Natural killer cell (primary cell): Measurements from ENCODE around the gene FAM222B. TPM values are rescaled to one million over a fixed set of nuclear protein-coding genes. Genes with fewer than 3 reads are reported as not detected.

Experiments used
- ATAC-seq, 3 donors: fragments of 150-1000 bp in 2 of 3; fragments of 200-7000 bp in 1 of 3; cut with Tn5 transposase; 1 replicate in 1 of 3; 2 replicates in 2 of 3; pipeline ENCODE4 v1.10.0; 2021; ENCODE audit warnings: mild to moderate bottlenecking in 2 of 3, moderate library complexity in 2 of 3
- DNase-seq, 2 donors: peaks; one replicate each; pipeline versions ENCODE4 v3.0.0 to v3.0.0-alpha.2; 2013 to 2021; ENCODE audit warnings: mixed read lengths in 1 of 2
- H3K27ac ChIP-seq: one replicate; pipeline ENCODE4 v1.5.1; 2013; ENCODE audit warnings: mild to moderate bottlenecking, low read length
- H3K27me3 ChIP-seq: one replicate; pipeline ENCODE4 v1.6.1; 2013; ENCODE audit warnings: low read length; ENCODE audit not compliant: control insufficient read depth, insufficient read depth
- H3K36me3 ChIP-seq: one replicate; pipeline ENCODE4 v1.6.1; 2013; ENCODE audit warnings: low read length; ENCODE audit not compliant: control insufficient read depth, insufficient read depth
- H3K4me1 ChIP-seq: one replicate; pipeline ENCODE4 v1.6.1; 2013; ENCODE audit warnings: low read length; ENCODE audit not compliant: control insufficient read depth, insufficient read depth
- H3K4me3 ChIP-seq: one replicate; pipeline ENCODE4 v1.5.1; 2013; ENCODE audit warnings: low read length
- H3K9me3 ChIP-seq: one replicate; pipeline ENCODE4 v1.6.1; 2013; ENCODE audit warnings: low read length; ENCODE audit not compliant: control insufficient read depth, insufficient read depth
- H3K27ac Mint-ChIP-seq, 2 donors: one replicate each; pipeline ENCODE4 v1.8.0; 2022; ENCODE audit warnings: mild to moderate bottlenecking in 2 of 2, mixed read lengths in 2 of 2, moderate library complexity in 1 of 2
- H3K27me3 Mint-ChIP-seq, 2 donors: one replicate each; pipeline ENCODE4 v1.8.0; 2022; ENCODE audit warnings: low read depth in 2 of 2, mixed read lengths in 2 of 2
- H3K36me3 Mint-ChIP-seq: one replicate; pipeline ENCODE4 v1.8.0; 2022; ENCODE audit warnings: mixed read lengths
- H3K4me1 Mint-ChIP-seq, 2 donors: one replicate each; pipeline ENCODE4 v1.8.0; 2022; ENCODE audit warnings: mixed read lengths in 2 of 2
- H3K4me3 Mint-ChIP-seq: one replicate; pipeline ENCODE4 v1.8.0; 2022; ENCODE audit warnings: mild to moderate bottlenecking, moderate library complexity, mixed read lengths
- H3K9me3 Mint-ChIP-seq, 2 donors: one replicate each; pipeline ENCODE4 v1.8.0; 2022; ENCODE audit warnings: mixed read lengths in 2 of 2
- whole genome bisulfite sequencing: methylation state at CpG from one replicate; pipeline ENCODE4 v1.1.7; 2013; ENCODE audit warnings: missing lambda C conversion rate; ENCODE audit not compliant: insufficient coverage; 5-methylcytosine and 5-hydroxymethylcytosine counted together
- intact Hi-C: fragments of 100-400 bp; cut with micrococcal nuclease; formaldehyde crosslinking; loops from one replicate; pipeline ENCODE4 v1.14.2; 2022
- total RNA-seq, 4 donors: library from RNA; stranded (reverse); fragments of 120-200 nt in 1 of 4; gene quantifications; one replicate each; pipeline versions ENCODE4 v1.2.3 to v1.2.4, GENCODE V29; 2013 to 2022
- TF ChIP-seq, protein P1 (sequence below): fragments of 200-600 bp; IDR thresholded peaks from one replicate; pipeline ENCODE4 v1.8.0; 2022; ENCODE audit warnings: antibody characterized with exemption

Gene FAM222B
- total RNA-seq, 3 donors from 2014 or later (not counting 1 experiment from before 2014, with no cell fraction given): 16.9 to 26.0 (median 20.0) TPM

DNA sequence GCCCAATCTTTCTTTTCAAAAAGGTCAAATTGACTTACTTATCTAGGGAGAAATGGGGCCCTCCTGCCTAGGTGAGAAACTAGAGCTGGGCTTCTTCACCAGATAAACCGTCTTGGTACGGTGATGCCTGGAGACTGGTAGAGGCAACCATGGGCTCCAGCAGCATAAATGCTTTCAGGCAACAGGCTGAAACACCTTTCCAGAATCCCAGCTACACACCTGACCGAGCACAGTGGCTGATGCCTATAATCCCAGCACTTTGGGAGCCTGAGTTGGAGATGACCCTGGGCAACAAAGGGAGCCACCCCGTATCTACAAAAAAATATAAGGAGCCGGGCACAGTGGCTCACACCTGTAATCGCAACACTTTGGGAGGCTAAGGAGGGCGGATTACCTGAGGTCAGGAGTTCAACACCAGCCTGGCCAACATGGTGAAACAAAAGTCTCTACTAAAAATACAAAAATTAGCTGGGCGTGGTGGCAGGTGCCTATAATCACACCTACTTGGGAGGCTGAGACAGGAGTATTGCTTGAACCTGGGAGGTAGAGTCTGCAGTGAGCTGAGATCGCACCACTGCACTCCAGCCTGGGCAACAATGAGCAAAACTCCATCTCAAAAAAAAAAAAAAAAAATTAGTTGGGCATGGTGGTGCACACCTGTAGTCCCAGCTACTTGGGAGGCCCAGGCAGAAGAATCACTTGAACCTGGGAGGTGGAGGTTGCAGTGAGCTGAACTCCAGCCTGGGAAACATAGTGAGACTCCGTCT is 90.8 kb downstream of the FAM222B start:
- Histone ChIP-seq H3K36me3 (peaks cover 15% of the 10 kb centered on the region), H3K4me3 (no peak overlapping the region), H3K9me3 (no peaks in the 10 kb centered on the region), H3K4me1 (peaks cover 11% of the 10 kb centered on the region), H3K27me3 (no peaks in the 10 kb centered on the region), H3K27ac (no peak overlapping the region)
- Mint-ChIP-seq H3K36me3 (no peaks in the 10 kb centered on the region), H3K4me3 (no peak overlapping the region), H3K9me3 (no peaks in the 10 kb centered on the region), H3K4me1 (peaks cover 0 to 5% of the 10 kb centered on the region in 2 donors), H3K27me3 (no peaks in the 10 kb centered on the region), H3K27ac (no peak overlapping the region)
- 95% methylated on average over 9 of the region's 10 CpGs for WGBS
- DNase-seq: no peak
- TF ChIP-seq, protein P1, sequence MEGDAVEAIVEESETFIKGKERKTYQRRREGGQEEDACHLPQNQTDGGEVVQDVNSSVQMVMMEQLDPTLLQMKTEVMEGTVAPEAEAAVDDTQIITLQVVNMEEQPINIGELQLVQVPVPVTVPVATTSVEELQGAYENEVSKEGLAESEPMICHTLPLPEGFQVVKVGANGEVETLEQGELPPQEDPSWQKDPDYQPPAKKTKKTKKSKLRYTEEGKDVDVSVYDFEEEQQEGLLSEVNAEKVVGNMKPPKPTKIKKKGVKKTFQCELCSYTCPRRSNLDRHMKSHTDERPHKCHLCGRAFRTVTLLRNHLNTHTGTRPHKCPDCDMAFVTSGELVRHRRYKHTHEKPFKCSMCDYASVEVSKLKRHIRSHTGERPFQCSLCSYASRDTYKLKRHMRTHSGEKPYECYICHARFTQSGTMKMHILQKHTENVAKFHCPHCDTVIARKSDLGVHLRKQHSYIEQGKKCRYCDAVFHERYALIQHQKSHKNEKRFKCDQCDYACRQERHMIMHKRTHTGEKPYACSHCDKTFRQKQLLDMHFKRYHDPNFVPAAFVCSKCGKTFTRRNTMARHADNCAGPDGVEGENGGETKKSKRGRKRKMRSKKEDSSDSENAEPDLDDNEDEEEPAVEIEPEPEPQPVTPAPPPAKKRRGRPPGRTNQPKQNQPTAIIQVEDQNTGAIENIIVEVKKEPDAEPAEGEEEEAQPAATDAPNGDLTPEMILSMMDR: no peak
- intact Hi-C loops: loop anchor here (5.0 kb wide), 1 partner anchor 34 kb away; the partner anchor contains the start of genes RAB34 and RPL23A
- no peak for ATAC-seq

DNA sequence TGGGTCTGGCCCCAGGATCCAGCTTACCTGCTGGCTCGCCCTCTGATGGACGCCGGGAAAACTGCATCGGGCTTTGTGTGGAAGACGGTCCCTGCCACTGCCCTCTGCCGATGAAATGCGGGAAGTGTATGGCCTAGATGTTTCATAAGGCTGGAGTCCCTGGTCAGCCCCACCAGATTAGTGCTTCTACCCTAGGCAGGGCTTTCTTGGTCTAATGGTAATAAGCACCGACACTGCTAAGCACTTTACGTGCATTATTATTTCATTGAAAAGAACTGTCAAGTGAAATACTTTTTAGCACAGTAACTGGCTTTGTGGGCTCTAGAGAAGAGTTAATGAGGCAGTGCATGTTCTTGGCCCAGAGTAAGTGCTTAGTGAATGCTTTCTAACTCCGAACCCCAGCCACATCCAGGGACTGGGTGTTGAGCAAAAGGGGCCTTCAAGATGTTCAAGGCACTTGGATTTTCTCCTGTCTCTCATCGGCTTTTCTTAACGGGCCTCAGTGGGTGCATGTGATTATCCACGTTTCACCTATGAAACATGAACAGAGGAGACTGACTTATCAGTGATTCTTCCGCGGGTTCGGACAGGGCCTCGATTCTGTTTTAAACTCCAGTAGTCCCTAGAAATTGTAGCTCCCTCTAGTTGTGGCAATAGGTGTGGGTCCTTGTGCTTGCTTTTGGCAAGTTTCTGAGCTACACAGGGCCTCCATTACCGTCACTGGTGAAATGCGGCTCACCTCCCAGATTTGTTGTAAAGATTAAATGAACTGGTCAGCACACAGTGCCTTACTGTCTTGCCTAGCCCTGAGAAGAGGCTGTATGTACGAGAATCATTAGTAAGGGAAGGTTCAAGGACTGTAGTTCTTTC is 92.2 kb downstream of the FAM222B start:
- Mint-ChIP-seq H3K36me3 (no peaks in the 10 kb centered on the region), H3K27ac (no peak overlapping the region), H3K4me3 (no peak overlapping the region), H3K27me3 (no peaks in the 10 kb centered on the region), H3K9me3 (no peaks in the 10 kb centered on the region), H3K4me1 (peaks cover 5 to 9% of the 10 kb centered on the region in 2 donors)
- H3K4me1 ChIP-seq: peaks cover 24% of the 10 kb centered on the region
- DNase-seq (peak; percentile 85 to 95), ATAC-seq (peak; percentile 95 to 97 (median 96))
- H3K9me3 ChIP-seq: no peaks in the 10 kb centered on the region
- no peaks in the 10 kb centered on the region for H3K27me3 ChIP-seq
- WGBS: 54% methylated on average over 20 of the region's 20 CpGs
- no peak overlapping the region for H3K27ac ChIP-seq
- intact Hi-C loops: loop anchor here (1.0 to 5.0 kb wide), 2 partner anchors 23 to 33 kb away; partner anchors contain the start of genes RAB34 and RPL23A
- TF ChIP-seq, protein P1: peak; percentile 100
- no peak overlapping the region for H3K4me3 ChIP-seq
- peaks cover 15% of the 10 kb centered on the region for H3K36me3 ChIP-seq

DNA sequence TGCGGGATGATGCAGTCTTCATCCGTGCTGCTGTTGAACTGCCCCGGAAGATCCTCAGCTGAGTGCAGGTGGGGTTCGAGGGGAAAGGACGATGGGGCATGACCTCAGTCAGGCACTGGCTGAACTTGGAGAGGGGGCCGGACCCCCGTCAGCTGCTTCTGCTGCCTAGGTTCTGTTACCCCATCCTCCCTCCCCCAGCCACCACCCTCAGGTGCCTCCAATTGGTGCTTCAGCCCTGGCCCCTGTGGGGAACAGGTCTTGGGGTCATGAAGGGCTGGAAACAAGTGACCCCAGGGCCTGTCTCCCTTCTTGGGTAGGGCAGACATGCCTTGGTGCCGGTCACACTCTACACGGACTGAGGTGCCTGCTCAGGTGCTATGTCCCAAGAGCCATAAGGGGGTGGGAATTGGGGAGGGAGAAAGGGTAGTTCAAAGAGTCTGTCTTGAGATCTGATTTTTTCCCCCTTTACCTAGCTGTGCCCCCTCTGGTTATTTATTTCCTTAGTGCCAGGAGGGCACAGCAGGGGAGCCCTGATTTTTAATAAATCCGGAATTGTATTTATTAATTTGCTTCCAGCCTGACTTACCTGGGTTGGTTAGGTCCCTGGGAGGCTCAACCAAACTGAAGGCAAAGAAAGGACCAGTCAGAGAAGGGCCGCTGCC is 92.9 kb downstream of the FAM222B start:
- TF ChIP-seq, protein P1: no peak
- WGBS: 77% methylated on average over 9 of the region's 11 CpGs
- no peaks in the 10 kb centered on the region for H3K36me3 Mint-ChIP-seq
- H3K4me3 Mint-ChIP-seq: no peak overlapping the region
- Histone ChIP-seq H3K27ac (no peak overlapping the region), H3K36me3 (peaks cover 15% of the 10 kb centered on the region), H3K9me3 (no peaks in the 10 kb centered on the region), H3K4me3 (no peak overlapping the region), H3K27me3 (no peaks in the 10 kb centered on the region), H3K4me1 (peaks cover 32% of the 10 kb centered on the region)
- peaks cover 5 to 17% of the 10 kb centered on the region in 2 donors for H3K4me1 Mint-ChIP-seq
- H3K27me3 Mint-ChIP-seq: no peaks in the 10 kb centered on the region
- intact Hi-C loops: loop anchor here (1.0 to 5.0 kb wide), 2 partner anchors 22 to 32 kb away; partner anchors contain the start of genes RAB34 and RPL23A
- no peak overlapping the region for H3K27ac Mint-ChIP-seq
- H3K9me3 Mint-ChIP-seq: no peaks in the 10 kb centered on the region
- ATAC-seq (no peak), DNase-seq (no peak)
